HepG2 (cell line): ENCODE results near the gene ZNF544. TPM values are rescaled to one million over a fixed set of nuclear protein-coding genes. Genes with fewer than 3 reads are reported as not detected.

Source experiments
- AHR ChIP-seq: IDR thresholded peaks from 2 replicates; pipeline ENCODE4 v1.6.1; 2018; ENCODE audit warnings: missing genetic modification reagents, missing compliant biosample characterization
- CBX1 ChIP-seq: IDR thresholded peaks from one replicate; pipeline ENCODE4 v1.6.1; 2016; ENCODE audit warnings: antibody characterized with exemption, low read depth
- CREM ChIP-seq, 2 experiments: sonication (generic) in 1 of 2; formaldehyde crosslinking in 1 of 2; IDR thresholded peaks; 2 replicates each; pipeline versions ENCODE4 v1.4.0 to v1.6.1; 2016 to 2020; ENCODE audit warnings: antibody characterized with exemption in 1 of 2, mild to moderate bottlenecking in 1 of 2, missing genetic modification reagents in 1 of 2
- EED ChIP-seq: sonication (generic); formaldehyde crosslinking; IDR thresholded peaks from 2 replicates; pipeline ENCODE4 v1.5.0; 2020; ENCODE audit warnings: mild to moderate bottlenecking, missing genetic modification reagents
- FOXA1 ChIP-seq, 2 experiments: fragments of 450-650 bp in 1 of 2; sonication (generic) in 1 of 2; formaldehyde crosslinking in 1 of 2; IDR thresholded peaks; 2 replicates each; pipeline versions ENCODE4 v1.4.0 to v1.6.1; 2016 to 2020; ENCODE audit warnings: missing genetic modification reagents in 1 of 2
- IKZF4 ChIP-seq: sonication (generic); formaldehyde crosslinking; IDR thresholded peaks from 2 replicates; pipeline ENCODE4 v1.5.1; 2020; ENCODE audit warnings: borderline replicate concordance, mild to moderate bottlenecking, low read depth, missing genetic modification reagents; ENCODE audit errors: not compliant biosample characterization
- KDM1A ChIP-seq: IDR thresholded peaks from 2 replicates; pipeline ENCODE4 v1.6.1; 2016; ENCODE audit warnings: missing compliant biosample characterization
- MEF2D ChIP-seq: sonication (generic); formaldehyde crosslinking; IDR thresholded peaks from 2 replicates; pipeline ENCODE4 v1.5.1; 2020; ENCODE audit warnings: mild to moderate bottlenecking, missing genetic modification reagents
- MIER3 ChIP-seq: IDR thresholded peaks from 2 replicates; pipeline ENCODE4 v1.6.1; 2016; ENCODE audit warnings: missing compliant biosample characterization, borderline replicate concordance
- PHF5A ChIP-seq: IDR thresholded peaks from one replicate; pipeline ENCODE4 v1.6.1; 2018; ENCODE audit warnings: low read depth, missing genetic modification reagents; ENCODE audit not compliant: unreplicated experiment
- RNF2 ChIP-seq: fragments of 450-650 bp; conservative IDR thresholded peaks from 2 replicates; pipeline ENCODE4 v1.6.1; 2016; ENCODE audit warnings: low read depth
- SATB2 ChIP-seq: sonication (generic); formaldehyde crosslinking; IDR thresholded peaks from 2 replicates; pipeline ENCODE4 v1.5.0; 2020; ENCODE audit warnings: missing genetic modification reagents
- SCMH1 ChIP-seq: sonication (generic); formaldehyde crosslinking; IDR thresholded peaks from 2 replicates; pipeline ENCODE4 v1.9.0; 2021; ENCODE audit warnings: missing genetic modification reagents, mild to moderate bottlenecking, borderline replicate concordance
- SP5 ChIP-seq: IDR thresholded peaks from 2 replicates; pipeline ENCODE4 v1.6.1; 2016; ENCODE audit warnings: low read depth, borderline replicate concordance
- XRCC5 ChIP-seq: fragments of 200-400 bp; formaldehyde crosslinking; optimal IDR thresholded peaks from 2 replicates; pipeline ENCODE3; 2017; ENCODE audit warnings: mild to moderate bottlenecking, low read length
- ZBTB26 ChIP-seq: IDR thresholded peaks from 2 replicates; pipeline ENCODE4 v1.6.1; 2016; ENCODE audit warnings: missing compliant biosample characterization, missing genetic modification reagents, borderline replicate concordance
- ZBTB3 ChIP-seq: sonication (generic); formaldehyde crosslinking; IDR thresholded peaks from 2 replicates; pipeline ENCODE4 v1.4.0; 2020; ENCODE audit warnings: low read depth, mild to moderate bottlenecking, moderate library complexity, missing genetic modification reagents, borderline replicate concordance
- ZNF230 ChIP-seq: sonication (generic); formaldehyde crosslinking; IDR thresholded peaks from 2 replicates; pipeline ENCODE4 v1.4.0; 2020; ENCODE audit warnings: mild to moderate bottlenecking, missing genetic modification reagents
- ZNF431 ChIP-seq: sonication (generic); formaldehyde crosslinking; IDR thresholded peaks from 2 replicates; pipeline ENCODE4 v1.9.0; 2022; ENCODE audit warnings: missing genetic modification reagents, low read depth, mild to moderate bottlenecking, borderline replicate concordance
- ZNF484 ChIP-seq: sonication (generic); formaldehyde crosslinking; IDR thresholded peaks from 2 replicates; pipeline ENCODE4 v1.5.1; 2020; ENCODE audit warnings: mild to moderate bottlenecking, low read depth, missing genetic modification reagents, borderline replicate concordance
- ZNF496 ChIP-seq: sonication (generic); formaldehyde crosslinking; IDR thresholded peaks from 2 replicates; pipeline ENCODE4 v1.8.1; 2023; ENCODE audit warnings: mild to moderate bottlenecking, moderate library complexity, missing genetic modification reagents; ENCODE audit not compliant: insufficient replicate concordance
- ZNF563 ChIP-seq: sonication (generic); formaldehyde crosslinking; IDR thresholded peaks from 2 replicates; pipeline ENCODE4 v1.8.0; 2022; ENCODE audit warnings: mild to moderate bottlenecking, moderate library complexity, missing genetic modification reagents
- ZNF614 ChIP-seq: IDR thresholded peaks from 2 replicates; pipeline ENCODE4 v1.6.1; 2018; ENCODE audit warnings: missing biosample characterization, missing genetic modification reagents, inconsistent platforms, borderline replicate concordance
- ZNF672 ChIP-seq: sonication (generic); formaldehyde crosslinking; IDR thresholded peaks from 2 replicates; pipeline ENCODE4 v1.8.1; 2022; ENCODE audit warnings: missing genetic modification reagents
- polyA plus RNA-seq, 8 experiments: library from polyadenylated mRNA; depleted of rRNA in 3 of 8; stranded (reverse) in 7 of 8; unstranded in 1 of 8; fragments of >200 nt; fragmentation: Illumina TruSeq in 4 of 8; extraction: Trizol in 4 of 8; gene quantifications; 2 replicates each; pipeline versions ENCODE4 v1.2.1 to v1.2.3, GENCODE V29; 2011 to 2016; ENCODE audit warnings: low read depth in 4 of 8, missing spikeins in 1 of 8, mixed read lengths in 1 of 8; ENCODE audit not compliant: insufficient read depth in 1 of 8
- total RNA-seq, 5 experiments: library from RNA; depleted of rRNA; stranded (reverse); fragments of >200 nt; fragmentation: Illumina TruSeq; extraction: Trizol; gene quantifications; 2 replicates each; pipeline ENCODE4 v1.2.3, GENCODE V29; 2016; ENCODE audit warnings: low read depth in 1 of 5
- TF ChIP-seq, protein P1 (sequence below): sonication (generic); formaldehyde crosslinking; IDR thresholded peaks from 2 replicates; pipeline ENCODE4 v1.4.0; 2020; ENCODE audit warnings: missing genetic modification reagents
- TF ChIP-seq, protein P2 (sequence below): IDR thresholded peaks from 2 replicates; pipeline ENCODE4 v1.6.1; 2016

The ZNF544 gene
- total and polyA plus RNA-seq, 2 of the 13 experiments (the other 11 are each of a cell fraction or from before 2014, with no cell fraction given) = 13.1 to 17.0 TPM

DNA sequence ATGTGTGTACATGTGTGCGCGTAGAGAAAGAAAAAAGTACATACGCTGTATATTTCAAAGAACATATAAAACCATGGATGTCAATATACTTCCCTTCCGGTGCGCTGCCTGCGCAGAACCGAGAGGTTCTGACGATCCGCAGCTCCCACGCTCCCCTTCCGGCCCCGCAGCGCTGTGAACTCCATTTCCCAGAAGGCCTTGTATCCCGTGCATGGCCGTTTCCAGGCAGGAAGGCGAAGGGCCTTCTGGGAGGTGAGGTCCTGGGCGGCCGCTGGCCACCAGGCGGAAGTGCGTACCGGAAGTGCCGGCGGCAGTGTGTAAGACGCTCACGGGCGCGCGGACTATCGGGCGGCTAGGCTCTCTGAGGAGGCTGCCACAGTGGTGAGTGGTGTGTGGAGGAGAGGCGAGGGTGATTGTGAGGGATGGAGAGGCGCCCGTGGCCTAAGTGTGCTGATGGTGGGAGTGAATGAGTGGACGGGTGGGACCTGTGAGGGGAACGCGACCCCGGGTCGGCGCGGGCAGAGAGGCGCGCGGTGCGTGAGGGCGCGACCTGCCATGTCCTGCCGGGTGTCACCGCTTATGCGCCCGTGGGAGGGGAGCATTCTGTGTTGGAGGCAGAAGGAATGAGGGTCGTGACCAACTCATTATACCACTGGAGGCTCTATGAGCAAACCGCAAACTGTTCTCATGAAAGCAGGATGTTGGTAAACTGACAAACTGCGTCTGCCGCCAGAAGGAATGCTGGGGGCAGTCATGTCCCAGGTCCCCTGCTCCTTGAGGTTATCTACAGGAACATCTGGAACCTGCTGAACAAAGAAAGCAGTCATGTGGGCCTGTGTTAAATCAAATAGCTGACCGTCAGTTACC lies 76.6 kb downstream of the ZNF544 start, which contains the start of gene ERVK3-1 (continued):
- TF ChIP-seq AHR (CRISPR knock-in tag) (no peak), ZNF672 (CRISPR knock-in tag) (no peak), ZBTB3 (no peak), KDM1A (no peak), IKZF4 (CRISPR knock-in tag) (peak; percentile 34), CREM (IDR thresholded peaks at IDR 0.05) (peak; percentile 98), CREM (CRISPR knock-in tag; IDR thresholded peaks at IDR 0.05) (0 out of 2 replicates have a peak, but pooled peaks have one; percentile 15), ZNF431 (CRISPR knock-in tag) (no peak), XRCC5 (peak; percentile 72), RNF2 (peak; percentile 38; the same call in 1 of the 2 replicates), ZNF614 (CRISPR knock-in tag) (peak; percentile 61; the same call in 1 of the 2 replicates), SCMH1 (CRISPR knock-in tag) (no peak), CBX1 (peak; percentile 94), SATB2 (CRISPR knock-in tag) (no peak), SP5 (CRISPR knock-in tag) (no peak), ZNF484 (CRISPR knock-in tag) (no peak), ZNF563 (CRISPR knock-in tag) (peak; percentile 44; the same call in 1 of the 2 replicates), ZBTB26 (CRISPR knock-in tag) (peak; percentile 77), ZNF230 (0 out of 2 replicates have a peak, but pooled peaks have one; percentile 46), PHF5A (no peak), ZNF496 (no peak), MIER3 (peak; percentile 73; the same call in 1 of the 2 replicates), MEF2D (CRISPR knock-in tag) (peak; percentile 26; the same call in 1 of the 2 replicates), FOXA1 (IDR thresholded peaks at IDR 0.05) (no peak), FOXA1 (CRISPR knock-in tag; IDR thresholded peaks at IDR 0.05) (peak; percentile 23), EED (CRISPR knock-in tag) (no peak)
- TF ChIP-seq, protein P1, sequence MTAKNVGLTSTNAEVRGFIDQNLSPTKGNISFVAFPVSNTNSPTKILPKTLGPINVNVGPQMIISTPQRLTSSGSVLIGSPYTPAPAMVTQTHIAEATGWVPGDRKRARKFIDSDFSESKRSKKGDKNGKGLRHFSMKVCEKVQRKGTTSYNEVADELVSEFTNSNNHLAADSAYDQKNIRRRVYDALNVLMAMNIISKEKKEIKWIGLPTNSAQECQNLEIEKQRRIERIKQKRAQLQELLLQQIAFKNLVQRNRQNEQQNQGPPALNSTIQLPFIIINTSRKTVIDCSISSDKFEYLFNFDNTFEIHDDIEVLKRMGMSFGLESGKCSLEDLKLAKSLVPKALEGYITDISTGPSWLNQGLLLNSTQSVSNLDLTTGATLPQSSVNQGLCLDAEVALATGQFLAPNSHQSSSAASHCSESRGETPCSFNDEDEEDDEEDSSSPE (CRISPR knock-in tag) = peak; percentile 76
- TF ChIP-seq, protein P2, sequence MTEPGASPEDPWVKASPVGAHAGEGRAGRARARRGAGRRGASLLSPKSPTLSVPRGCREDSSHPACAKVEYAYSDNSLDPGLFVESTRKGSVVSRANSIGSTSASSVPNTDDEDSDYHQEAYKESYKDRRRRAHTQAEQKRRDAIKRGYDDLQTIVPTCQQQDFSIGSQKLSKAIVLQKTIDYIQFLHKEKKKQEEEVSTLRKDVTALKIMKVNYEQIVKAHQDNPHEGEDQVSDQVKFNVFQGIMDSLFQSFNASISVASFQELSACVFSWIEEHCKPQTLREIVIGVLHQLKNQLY (CRISPR knock-in tag) = peak; percentile 69
